Spleen (tissue), 11 donors: ENCODE measurements around the gene KMT2B. TPM values are rescaled to one million over a fixed set of nuclear protein-coding genes. Genes with fewer than 3 reads are reported as not detected.

Source experiments
- DNase-seq: peaks from one replicate; pipeline ENCODE4 v3.0.0-alpha.2; 2020
- H3K27ac ChIP-seq, 8 donors: fragments of 200-600 bp; sonication (generic) in 7 of 8; 1 replicate in 4 of 8; 2 replicates in 4 of 8; pipeline versions ENCODE4 v1.5.0 to v1.8.0; 2016 to 2021; ENCODE audit warnings: inconsistent platforms in 4 of 8, mild to moderate bottlenecking in 4 of 8, moderate library complexity in 1 of 8
- H3K27me3 ChIP-seq, 7 donors: fragments of 200-600 bp; sonication (generic) in 6 of 7; replicated peaks in 1 of 7; 1 replicate in 4 of 7; 2 replicates in 3 of 7; pipeline versions ENCODE4 v1.5.0 to v1.8.0; 2016 to 2021; ENCODE audit warnings: inconsistent platforms in 3 of 7, mild to moderate bottlenecking in 1 of 7
- H3K36me3 ChIP-seq, 6 donors: fragments of 200-600 bp; sonication (generic) in 5 of 6; 1 replicate in 4 of 6; 2 replicates in 2 of 6; pipeline versions ENCODE4 v1.5.0 to v1.8.0; 2016 to 2021; ENCODE audit warnings: inconsistent platforms in 2 of 6
- H3K4me1 ChIP-seq, 6 donors: fragments of 200-600 bp; sonication (generic) in 5 of 6; 1 replicate in 3 of 6; 2 replicates in 3 of 6; pipeline versions ENCODE4 v1.5.0 to v1.8.0; 2016 to 2021; ENCODE audit warnings: inconsistent platforms in 3 of 6
- H3K4me3 ChIP-seq, 8 donors: fragments of 200-600 bp; sonication (generic) in 7 of 8; 1 replicate in 4 of 8; 2 replicates in 4 of 8; pipeline versions ENCODE4 v1.5.0 to v1.8.0; 2016 to 2021; ENCODE audit warnings: inconsistent platforms in 4 of 8, mild to moderate bottlenecking in 4 of 8, moderate library complexity in 2 of 8
- H3K9me3 ChIP-seq, 8 donors: fragments of 200-600 bp; sonication (generic) in 7 of 8; 1 replicate in 4 of 8; 2 replicates in 4 of 8; pipeline versions ENCODE4 v1.5.0 to v1.8.0; 2016 to 2021; ENCODE audit warnings: inconsistent platforms in 4 of 8
- POLR2A ChIP-seq, 3 donors: fragments of 450-650 bp; IDR thresholded peaks; one replicate each; pipeline ENCODE4 v1.5.1; 2017; ENCODE audit warnings: antibody characterized with exemption in 3 of 3, mild to moderate bottlenecking in 1 of 3
- POLR2AphosphoS5 ChIP-seq, 3 donors: sonication (generic); formaldehyde crosslinking; IDR thresholded peaks; one replicate each; pipeline ENCODE4 v1.5.1; 2017; ENCODE audit warnings: antibody characterized with exemption in 3 of 3
- WGBS, 5 donors: extraction: QIAGEN DNeasy Blood & Tissue Kit in 3 of 5; methylation state at CpG; one replicate each; pipeline versions ENCODE4 v1.1.5 to v1.1.7; 2013 to 2018; 5-methylcytosine and 5-hydroxymethylcytosine counted together
- intact Hi-C: fragments of 100-400 bp; cut with DNase I; formaldehyde crosslinking; loops from one replicate; pipeline ENCODE4 v1.15.0; 2023; ENCODE audit warnings: low total_unique reads
- polyA plus RNA-seq, 3 donors: library from polyadenylated mRNA; stranded (reverse); fragments of 200-250 nt; gene quantifications; one replicate each; pipeline ENCODE4 v1.2.1, GENCODE V29; 2013
- total RNA-seq, 7 donors: library from RNA; depleted of rRNA in 3 of 7; stranded (reverse); fragments of >200 nt in 3 of 7; fragmentation: NEBNext Ultra II Directional in 4 of 7; extraction: Animal tissue kit (Norgen Biotek cat#: 25700) in 4 of 7; gene quantifications; one replicate each; pipeline versions ENCODE4 v1.1.0 to v1.2.1, GENCODE V29; 2016 to 2021
- TF ChIP-seq, protein P1 (sequence below), 11 experiments: fragments of 200-600 bp in 7 of 11; fragments of 450-650 bp in 4 of 11; sonication (generic) in 4 of 11; IDR thresholded peaks in 8 of 11; conservative IDR thresholded peaks in 3 of 11; 1 replicate in 7 of 11; 2 replicates in 4 of 11; pipeline versions ENCODE4 v1.4.0 to v1.8.0; 2016 to 2021; ENCODE audit warnings: antibody characterized with exemption in 11 of 11, inconsistent platforms in 4 of 11, mild to moderate bottlenecking in 1 of 11
- donor health status: healthy with polysubstance abuse.
- donor health status: DM: no; HTN: no; CAD: no; lungs with moderate emphysema.
- donor health status: DM: no; HTN: no; CAD: no.
- donor health status: Bipolar disorder and iron deficiency.
- donor health status: healthy.
- donor health status: DM: no; HTN: no; CAD: no.
- donor health status: DM: yes; HTN: yes; CAD: no.

Gene KMT2B
- total and polyA plus RNA-seq, 10 donors: 17.6 to 58.2 (median 45.8) TPM

DNA sequence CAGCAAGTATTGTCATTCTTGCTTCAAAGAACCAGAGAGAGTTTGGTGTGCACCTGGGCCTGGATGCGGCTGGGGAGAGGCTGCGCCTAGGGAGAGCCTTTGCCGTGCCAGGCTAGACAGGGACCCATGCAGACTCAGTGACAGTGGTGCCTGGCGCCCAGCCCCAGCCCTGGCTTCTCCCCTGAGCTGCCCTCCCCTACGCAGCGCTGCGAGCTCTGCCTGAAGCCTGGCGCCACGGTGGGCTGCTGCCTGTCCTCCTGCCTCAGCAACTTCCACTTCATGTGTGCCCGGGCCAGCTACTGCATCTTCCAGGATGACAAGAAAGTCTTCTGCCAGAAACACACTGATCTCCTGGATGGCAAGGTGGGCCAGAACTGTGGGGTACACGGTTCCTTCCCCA, 12.0 kb downstream of the KMT2B start:
- DNase-seq: no peak
- peaks cover 0 to 100% (median 100%) of the 10 kb centered on the region in 6 donors for H3K36me3 ChIP-seq
- H3K4me1 ChIP-seq: no peaks in the 10 kb centered on the region
- no peak overlapping the region for H3K4me3 ChIP-seq
- no peak overlapping the region for H3K27ac ChIP-seq
- intact Hi-C loops: no loop called here
- no peaks in the 10 kb centered on the region for H3K27me3 ChIP-seq
- TF ChIP-seq, protein P1, sequence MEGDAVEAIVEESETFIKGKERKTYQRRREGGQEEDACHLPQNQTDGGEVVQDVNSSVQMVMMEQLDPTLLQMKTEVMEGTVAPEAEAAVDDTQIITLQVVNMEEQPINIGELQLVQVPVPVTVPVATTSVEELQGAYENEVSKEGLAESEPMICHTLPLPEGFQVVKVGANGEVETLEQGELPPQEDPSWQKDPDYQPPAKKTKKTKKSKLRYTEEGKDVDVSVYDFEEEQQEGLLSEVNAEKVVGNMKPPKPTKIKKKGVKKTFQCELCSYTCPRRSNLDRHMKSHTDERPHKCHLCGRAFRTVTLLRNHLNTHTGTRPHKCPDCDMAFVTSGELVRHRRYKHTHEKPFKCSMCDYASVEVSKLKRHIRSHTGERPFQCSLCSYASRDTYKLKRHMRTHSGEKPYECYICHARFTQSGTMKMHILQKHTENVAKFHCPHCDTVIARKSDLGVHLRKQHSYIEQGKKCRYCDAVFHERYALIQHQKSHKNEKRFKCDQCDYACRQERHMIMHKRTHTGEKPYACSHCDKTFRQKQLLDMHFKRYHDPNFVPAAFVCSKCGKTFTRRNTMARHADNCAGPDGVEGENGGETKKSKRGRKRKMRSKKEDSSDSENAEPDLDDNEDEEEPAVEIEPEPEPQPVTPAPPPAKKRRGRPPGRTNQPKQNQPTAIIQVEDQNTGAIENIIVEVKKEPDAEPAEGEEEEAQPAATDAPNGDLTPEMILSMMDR (IDR thresholded peaks at IDR 0.05 in 8 of 11, conservative IDR thresholded peaks at IDR 0.05 in 3 of 11): no peak
- peak in 1 of 3 donors; percentile 63 for TF ChIP-seq POLR2AphosphoS5 (IDR thresholded peaks at IDR 0.05)
- WGBS, 5 donors: 92 to 97% (median 96%) methylated on average over 10 to 11 of the region's 11 CpGs
- no peaks in the 10 kb centered on the region for H3K9me3 ChIP-seq

DNA sequence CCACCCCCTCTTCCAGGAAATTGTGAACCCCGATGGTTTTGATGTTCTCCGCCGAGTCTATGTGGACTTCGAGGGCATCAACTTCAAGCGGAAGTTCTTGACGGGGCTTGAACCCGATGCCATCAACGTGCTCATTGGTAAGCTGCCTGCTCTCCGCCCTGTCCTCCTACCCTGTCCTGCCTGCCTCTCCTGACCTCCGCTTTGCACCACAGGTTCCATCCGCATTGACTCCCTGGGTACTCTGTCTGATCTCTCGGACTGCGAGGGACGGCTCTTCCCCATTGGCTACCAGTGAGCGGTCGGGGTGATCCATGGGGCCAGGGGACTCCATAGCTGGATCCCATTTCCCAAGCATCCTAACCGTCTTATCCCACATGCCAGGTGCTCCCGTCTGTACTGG, 12.5 kb downstream of the KMT2B start:
- TF ChIP-seq POLR2AphosphoS5 (IDR thresholded peaks at IDR 0.05): no peak
- no peak for TF ChIP-seq POLR2A (IDR thresholded peaks at IDR 0.05)
- TF ChIP-seq, protein P1 (IDR thresholded peaks at IDR 0.05 in 8 of 11, conservative IDR thresholded peaks at IDR 0.05 in 3 of 11): no peak
- Histone ChIP-seq H3K4me3 (no peak overlapping the region), H3K27ac (no peak overlapping the region), H3K27me3 (no peaks in the 10 kb centered on the region), H3K4me1 (no peaks in the 10 kb centered on the region), H3K36me3 (peaks cover 0 to 100% (median 100%) of the 10 kb centered on the region in 6 donors), H3K9me3 (no peaks in the 10 kb centered on the region)
- DNase-seq: no peak
- intact Hi-C loops: no loop called here
- 95 to 96% (median 95%) methylated on average over 18 of the region's 18 CpGs for WGBS, 5 donors

DNA sequence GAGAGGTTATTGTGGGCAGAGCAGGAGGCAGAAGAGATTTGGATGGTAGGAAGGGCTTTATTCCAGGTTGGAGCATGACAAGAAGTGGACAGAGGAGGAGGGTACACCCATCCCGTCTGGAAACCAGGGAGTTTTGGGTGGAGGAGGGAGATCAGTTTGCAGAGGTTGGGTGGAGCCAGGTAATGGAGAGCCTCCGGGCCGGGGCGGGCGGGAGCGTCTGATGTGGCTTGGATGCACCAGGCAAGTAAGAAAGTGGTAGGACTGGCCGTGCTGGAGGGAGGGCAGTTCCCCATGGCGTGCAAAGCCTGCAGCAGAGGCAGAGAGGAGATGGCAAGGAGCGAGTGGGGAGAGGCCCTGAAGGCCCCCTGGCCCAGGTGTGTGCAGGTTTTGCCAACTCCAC, 13.6 kb downstream of the KMT2B start:
- no peak for DNase-seq
- Histone ChIP-seq H3K27ac (no peak overlapping the region), H3K4me1 (peaks cover 0 to 3% (median 0%) of the 10 kb centered on the region in 6 donors), H3K9me3 (no peaks in the 10 kb centered on the region), H3K36me3 (peaks cover 0 to 100% (median 100%) of the 10 kb centered on the region in 6 donors), H3K4me3 (no peak overlapping the region), H3K27me3 (no peaks in the 10 kb centered on the region)
- 90 to 98% (median 94%) methylated on average over 9 of the region's 9 CpGs for WGBS, 5 donors
- no peak for TF ChIP-seq POLR2A (IDR thresholded peaks at IDR 0.05)
- peak in 1 of 3 donors; percentile 37 for TF ChIP-seq POLR2AphosphoS5 (IDR thresholded peaks at IDR 0.05)
- intact Hi-C loops: no loop called here

DNA sequence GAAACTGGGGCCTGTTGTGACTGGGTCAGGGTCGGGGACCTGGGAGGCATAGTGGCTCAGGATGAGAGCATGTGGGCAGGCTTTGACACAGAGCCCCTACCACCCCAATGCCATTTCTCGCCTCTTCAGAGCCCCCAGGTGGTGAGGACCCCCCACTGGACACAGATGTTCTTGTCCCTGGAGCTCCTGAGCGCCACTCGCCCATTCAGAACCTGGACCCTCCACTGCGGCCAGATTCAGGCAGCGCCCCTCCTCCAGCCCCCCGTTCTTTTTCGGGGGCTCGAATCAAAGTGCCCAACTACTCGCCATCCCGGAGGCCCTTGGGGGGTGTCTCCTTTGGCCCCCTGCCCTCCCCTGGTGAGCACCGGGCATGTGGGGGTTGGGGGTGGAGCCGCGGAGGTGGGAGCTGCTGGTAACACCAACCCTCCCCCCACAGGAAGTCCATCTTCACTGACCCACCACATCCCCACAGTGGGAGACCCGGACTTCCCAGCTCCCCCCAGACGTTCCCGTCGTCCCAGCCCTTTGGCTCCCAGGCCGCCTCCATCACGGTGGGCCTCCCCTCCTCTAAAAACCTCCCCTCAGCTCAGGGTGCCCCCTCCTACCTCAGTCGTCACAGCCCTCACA, 14.1 kb downstream of the KMT2B start:
- 87 to 92% (median 89%) methylated on average over 20 to 21 of the region's 21 CpGs for WGBS, 5 donors
- DNase-seq: no peak

DNA sequence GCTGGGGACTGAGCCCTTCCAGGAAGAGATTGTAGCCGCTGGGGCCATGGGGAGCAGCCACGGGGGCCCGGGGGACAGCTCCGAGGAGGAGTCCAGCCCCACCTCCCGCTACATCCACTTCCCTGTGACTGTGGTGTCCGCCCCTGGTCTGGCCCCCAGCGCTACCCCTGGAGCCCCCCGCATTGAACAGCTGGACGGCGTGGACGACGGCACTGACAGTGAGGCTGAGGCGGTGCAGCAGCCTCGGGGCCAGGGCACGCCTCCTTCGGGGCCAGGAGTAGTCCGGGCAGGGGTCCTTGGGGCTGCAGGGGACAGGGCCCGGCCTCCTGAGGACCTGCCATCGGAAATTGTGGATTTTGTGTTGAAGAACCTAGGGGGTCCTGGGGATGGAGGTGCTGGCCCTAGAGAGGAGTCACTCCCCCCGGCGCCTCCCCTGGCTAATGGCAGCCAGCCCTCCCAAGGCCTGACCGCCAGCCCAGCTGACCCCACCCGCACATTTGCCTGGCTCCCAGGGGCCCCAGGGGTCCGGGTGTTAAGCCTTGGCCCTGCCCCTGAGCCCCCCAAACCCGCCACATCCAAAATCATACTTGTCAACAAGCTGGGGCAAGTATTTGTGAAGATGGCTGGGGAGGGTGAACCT, 14.9 kb downstream of the KMT2B start:
- DNase-seq: no peak
- Histone ChIP-seq H3K4me1 (peaks cover 0 to 14% (median 2%) of the 10 kb centered on the region in 6 donors), H3K4me3 (no peak overlapping the region), H3K27me3 (no peaks in the 10 kb centered on the region), H3K9me3 (no peaks in the 10 kb centered on the region), H3K27ac (no peak overlapping the region), H3K36me3 (peaks cover 0 to 100% (median 100%) of the 10 kb centered on the region in 6 donors)
- WGBS, 5 donors: 91 to 98% (median 92%) methylated on average over 17 to 25 of the region's 25 CpGs
- TF ChIP-seq POLR2AphosphoS5 (IDR thresholded peaks at IDR 0.05): peak in 2 of 3 donors; percentile 39 to 65
- no peak for TF ChIP-seq POLR2A (IDR thresholded peaks at IDR 0.05)
- intact Hi-C loops: no loop called here

More for the DNA sequence above, 14.1 kb downstream of the KMT2B start:
- Histone ChIP-seq H3K27me3 (no peaks in the 10 kb centered on the region), H3K36me3 (peaks cover 0 to 100% (median 100%) of the 10 kb centered on the region in 6 donors), H3K4me3 (no peak overlapping the region), H3K9me3 (no peaks in the 10 kb centered on the region), H3K4me1 (peaks cover 0 to 6% (median 0%) of the 10 kb centered on the region in 6 donors), H3K27ac (no peak overlapping the region)
- TF ChIP-seq POLR2AphosphoS5 (IDR thresholded peaks at IDR 0.05) (no peak), POLR2A (IDR thresholded peaks at IDR 0.05) (no peak)
- intact Hi-C loops: no loop called here
